Brain microvascular endothelial cell (primary cell): ENCODE data around the gene CDH23.

Experiments
- DNase-seq: peaks from one replicate; pipeline ENCODE4 v3.0.0-alpha.2; 2020
- H3K27ac ChIP-seq: fragments of 250-450 bp; sonication (Bioruptor Pico); 2 replicates; pipeline ENCODE4 v1.5.1; 2020; ENCODE audit warnings: mild to moderate bottlenecking, moderate library complexity
- H3K27me3 ChIP-seq: fragments of 250-450 bp; sonication (Bioruptor Pico); replicated peaks from 2 replicates; pipeline ENCODE4 v1.5.1; 2020; ENCODE audit warnings: mild to moderate bottlenecking
- H3K36me3 ChIP-seq: fragments of 250-450 bp; sonication (Bioruptor Pico); replicated peaks from 2 replicates; pipeline ENCODE4 v1.5.1; 2020; ENCODE audit warnings: mild to moderate bottlenecking
- H3K4me3 ChIP-seq: 2 replicates; pipeline ENCODE4 v1.5.1; 2011; ENCODE audit warnings: low read depth, mild to moderate bottlenecking, control low read depth, low read length, moderate library complexity
- CTCF ChIP-seq: IDR thresholded peaks from 2 replicates; pipeline ENCODE4 v1.5.1; 2011; ENCODE audit warnings: low read depth, mild to moderate bottlenecking, moderate library complexity, low read length, control low read depth, inconsistent platforms; ENCODE audit errors: missing control alignments
- in situ Hi-C: cut with HindIII; loops from 2 replicates; pipeline ENCODE4 v1.10.0; 2017; ENCODE audit warnings: low sequenced_read_pairs, low pct_ligation_motif_present

Gene CDH23

GRCh38 chr10:71782221-71782916 lies 385.6 kb downstream of the CDH23 start:
- no peak for DNase-seq

GRCh38 chr10:71782917-71783490 lies 386.3 kb downstream of the CDH23 start:
- DNase-seq: no peak
- in situ Hi-C loops: no loop called here
- Histone ChIP-seq H3K27me3 (no peaks in the 10 kb centered on the region), H3K36me3 (no peaks in the 10 kb centered on the region), H3K4me3 (no peak overlapping the region), H3K27ac (no peak overlapping the region)
- no peak for TF ChIP-seq CTCF

More at GRCh38 chr10:71782221-71782916, 385.6 kb downstream of the CDH23 start:
- Histone ChIP-seq H3K27me3 (no peaks in the 10 kb centered on the region), H3K4me3 (no peak overlapping the region), H3K27ac (no peak overlapping the region), H3K36me3 (no peaks in the 10 kb centered on the region)
- in situ Hi-C loops: no loop called here
- no peak for TF ChIP-seq CTCF

GRCh38 chr10:71783917-71784678 lies 387.4 kb downstream of the CDH23 start:
- no peak for TF ChIP-seq CTCF
- no peaks in the 10 kb centered on the region for H3K36me3 ChIP-seq
- H3K4me3 ChIP-seq: no peak overlapping the region
- DNase-seq: no peak
- in situ Hi-C loops: no loop called here
- no peak overlapping the region for H3K27ac ChIP-seq
- H3K27me3 ChIP-seq: no peaks in the 10 kb centered on the region

GRCh38 chr10:71784679-71785272 lies 388.1 kb downstream of the CDH23 start:
- in situ Hi-C loops: no loop called here
- DNase-seq: no peak
- TF ChIP-seq CTCF: no peak
- Histone ChIP-seq H3K27ac (no peak overlapping the region), H3K36me3 (no peaks in the 10 kb centered on the region), H3K4me3 (no peak overlapping the region), H3K27me3 (no peaks in the 10 kb centered on the region)

GRCh38 chr10:71788954-71789353 lies 392.2 kb downstream of the CDH23 start:
- in situ Hi-C loops: no loop called here
- no peaks in the 10 kb centered on the region for H3K27me3 ChIP-seq
- H3K36me3 ChIP-seq: no peaks in the 10 kb centered on the region
- H3K27ac ChIP-seq: no peak overlapping the region
- no peak for TF ChIP-seq CTCF
- H3K4me3 ChIP-seq: no peak overlapping the region
- no peak for DNase-seq
